ENCODE measurements around the gene HABP4. TPM values are rescaled to one million over a fixed set of nuclear protein-coding genes. Genes with fewer than 3 reads are reported as not detected.

The HABP4 gene
- total and polyA plus RNA-seq, 2 experiments from 2014 or later: 41.0 to 69.6 TPM

- Histone ChIP-seq H3K27ac (peak overlapping the region; percentile 25), H3K27me3 (no peaks in the 10 kb centered on the region), H3K4me1 (ENCODE audit: low read depth) (no peaks in the 10 kb centered on the region), H3K4me3 (no peak overlapping the region), H3K9me3 (ENCODE audit: low read depth) (no peaks in the 10 kb centered on the region), H3K36me3 (peaks cover 13% of the 10 kb centered on the region)
- DNase-seq (ENCODE audit: low read depth in 1 of 2, low spot score in 1 of 2): no peak
- no peak for TF ChIP-seq CTCF (IDR thresholded peaks at IDR 0.05; ENCODE audit: low read depth, low read length)
Measured at GRCh38 chr9:96515621-96516470, 65.9 kb downstream of the HABP4 start.

GRCh38 chr9:96519095-96519494 is 69.1 kb downstream of the HABP4 start:
- H3K27me3 ChIP-seq: no peaks in the 10 kb centered on the region
- no peak for TF ChIP-seq CTCF (IDR thresholded peaks at IDR 0.05; ENCODE audit: low read depth, low read length)
- no peak overlapping the region for H3K4me3 ChIP-seq
- H3K36me3 ChIP-seq: peaks cover 24% of the 10 kb centered on the region
- H3K27ac ChIP-seq: no peak overlapping the region
- no peaks in the 10 kb centered on the region for H3K4me1 ChIP-seq (ENCODE audit: low read depth)
- H3K9me3 ChIP-seq (ENCODE audit: low read depth): no peaks in the 10 kb centered on the region
- DNase-seq (ENCODE audit: low read depth in 1 of 2, low spot score in 1 of 2): no peak

- H3K4me3 ChIP-seq: no peak overlapping the region
- TF ChIP-seq CTCF (IDR thresholded peaks at IDR 0.05; ENCODE audit: low read depth, low read length): no peak
- no peak overlapping the region for H3K27ac ChIP-seq
- DNase-seq (ENCODE audit: low read depth in 1 of 2, low spot score in 1 of 2): no peak
- no peaks in the 10 kb centered on the region for H3K4me1 ChIP-seq (ENCODE audit: low read depth)
- H3K9me3 ChIP-seq (ENCODE audit: low read depth): no peaks in the 10 kb centered on the region
- peaks cover 21% of the 10 kb centered on the region for H3K36me3 ChIP-seq
- H3K27me3 ChIP-seq: no peaks in the 10 kb centered on the region
Measured at GRCh38 chr9:96519787-96520186, 69.8 kb downstream of the HABP4 start.

GRCh38 chr9:96522366-96522765 is 72.4 kb downstream of the HABP4 start:
- Histone ChIP-seq H3K27ac (peak overlapping the region; percentile 25), H3K36me3 (peaks cover 19% of the 10 kb centered on the region), H3K9me3 (ENCODE audit: low read depth) (no peaks in the 10 kb centered on the region), H3K4me1 (ENCODE audit: low read depth) (no peaks in the 10 kb centered on the region), H3K4me3 (no peak overlapping the region), H3K27me3 (no peaks in the 10 kb centered on the region)
- TF ChIP-seq CTCF (IDR thresholded peaks at IDR 0.05; ENCODE audit: low read depth, low read length): no peak
- DNase-seq (ENCODE audit: low read depth in 1 of 2, low spot score in 1 of 2): no peak

GRCh38 chr9:96523374-96523773 is 73.4 kb downstream of the HABP4 start:
- no peak for TF ChIP-seq CTCF (IDR thresholded peaks at IDR 0.05; ENCODE audit: low read depth, low read length)
- DNase-seq (ENCODE audit: low read depth in 1 of 2, low spot score in 1 of 2): peak in 1 of 2 donors; percentile 82
- no peak overlapping the region for H3K4me3 ChIP-seq
- peak overlapping the region; percentile 25 for H3K27ac ChIP-seq
- no peaks in the 10 kb centered on the region for H3K4me1 ChIP-seq (ENCODE audit: low read depth)
- H3K9me3 ChIP-seq (ENCODE audit: low read depth): no peaks in the 10 kb centered on the region
- peaks cover 19% of the 10 kb centered on the region for H3K36me3 ChIP-seq
- no peaks in the 10 kb centered on the region for H3K27me3 ChIP-seq
